ENCODE results near the gene CAMK1D. TPM values are rescaled to one million over a fixed set of nuclear protein-coding genes. Genes with fewer than 3 reads are reported as not detected.

The CAMK1D gene
- total RNA-seq, 1 donor from 2014 or later = 5.2 TPM

DNA sequence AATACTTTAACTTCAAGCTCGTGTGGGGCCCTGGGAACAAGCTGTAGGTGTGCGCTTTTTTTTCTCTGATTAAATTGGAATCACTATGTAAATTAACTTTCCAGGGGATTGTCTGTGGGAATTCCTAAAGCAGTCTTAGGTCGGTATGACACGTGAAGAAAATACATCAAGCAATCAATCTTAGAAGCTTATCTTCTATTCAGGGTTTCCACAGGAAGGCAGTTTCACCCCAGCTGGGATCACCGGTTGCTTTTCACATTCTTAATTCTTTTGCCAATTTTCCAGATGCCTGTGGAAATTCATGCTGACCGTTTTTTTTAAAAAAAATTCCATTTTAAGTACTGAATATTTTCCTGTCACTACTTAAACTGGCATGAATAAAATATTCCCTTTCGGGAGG, 41.9 kb downstream of the CAMK1D start:
- intact Hi-C loops (cut with DNase I) = no loop called here
- no peak for DNase-seq (ENCODE audit: missing footprints)
- no peak for ATAC-seq

DNA sequence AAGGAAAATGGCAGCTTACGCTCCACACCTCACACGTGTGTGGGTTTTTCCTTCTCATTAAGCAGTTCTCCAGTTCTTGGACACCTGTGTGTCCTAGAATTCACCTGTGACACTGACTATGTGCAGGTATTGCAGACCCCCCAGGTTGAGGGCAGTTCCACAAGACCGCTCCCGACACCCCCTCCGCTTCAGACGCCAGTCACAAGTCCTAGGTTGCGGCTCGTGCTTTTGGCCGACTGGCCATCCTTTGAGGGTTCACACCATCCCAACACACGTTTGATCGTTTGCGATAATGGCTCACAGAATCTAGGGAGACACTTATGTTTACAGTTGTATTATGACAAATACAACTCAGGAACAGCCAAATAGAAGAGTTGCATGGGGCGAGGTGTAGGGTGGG, 44.5 kb downstream of the CAMK1D start:
- intact Hi-C loops (cut with DNase I) = no loop called here
- ATAC-seq = no peak
- DNase-seq (ENCODE audit: missing footprints) = no peak

DNA sequence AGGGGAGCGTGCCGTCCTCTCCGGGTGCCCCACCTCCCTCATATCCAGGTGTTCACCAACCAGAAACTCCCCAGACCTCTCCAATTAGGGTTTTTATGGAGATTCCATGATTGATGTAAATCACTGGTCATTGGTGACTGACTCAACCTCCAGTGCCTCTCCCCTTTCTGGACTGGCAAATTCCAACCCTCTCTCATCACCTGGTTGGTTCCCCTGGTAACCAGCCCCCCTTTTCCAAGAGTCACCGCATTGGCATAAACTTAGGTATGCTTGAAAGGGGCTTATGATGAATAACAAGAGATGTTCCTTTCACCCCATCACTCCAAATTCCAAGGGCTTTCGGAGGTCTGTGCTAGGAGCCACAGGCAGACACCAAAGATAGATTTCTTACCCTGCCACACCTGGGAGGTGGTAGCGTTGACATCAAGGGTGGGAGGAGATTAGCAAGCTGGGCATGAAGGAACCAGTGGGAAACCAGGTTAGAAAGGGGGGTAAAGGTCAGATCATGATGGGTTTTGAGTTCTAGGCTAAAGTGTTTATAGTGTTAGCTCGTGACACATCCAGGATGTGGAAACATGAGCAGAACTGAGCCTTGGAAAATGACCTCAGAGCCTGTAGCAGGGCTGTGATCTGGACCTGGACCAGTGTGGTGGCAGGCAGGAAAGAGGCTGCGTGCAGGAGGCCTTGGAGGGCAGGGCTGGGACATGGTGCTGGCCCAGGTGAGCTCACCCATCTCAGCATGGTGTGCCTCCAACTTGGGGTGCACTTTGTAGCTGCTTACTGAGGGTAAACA, 45.1 kb downstream of the CAMK1D start:
- intact Hi-C loops (cut with DNase I) = no loop called here
- no peak for ATAC-seq

DNA sequence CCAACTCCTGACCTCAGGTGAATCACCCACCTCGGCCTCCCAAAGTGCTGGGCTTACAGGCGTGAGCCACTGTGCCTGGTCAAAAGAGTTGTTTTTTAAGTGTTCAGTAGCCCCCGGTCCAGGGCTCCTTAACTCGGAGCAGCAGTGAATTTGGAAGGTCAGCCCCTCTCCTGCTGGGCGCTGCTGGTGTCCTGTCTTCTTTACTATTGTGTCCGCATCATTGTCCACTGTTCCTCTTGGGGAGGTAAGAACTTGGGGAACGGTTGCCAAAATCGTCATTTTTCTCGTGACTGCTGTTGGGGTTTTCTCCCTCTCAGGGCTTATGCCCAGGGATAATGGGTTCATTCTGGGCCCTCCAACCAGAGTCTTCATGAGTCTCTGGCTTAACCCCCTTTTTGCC, 46.7 kb downstream of the CAMK1D start:
- ATAC-seq (no peak), DNase-seq (ENCODE audit: missing footprints) (no peak)
- intact Hi-C loops (cut with DNase I) = no loop called here

More for the DNA sequence above, 45.1 kb downstream of the CAMK1D start:
- DNase-seq (ENCODE audit: missing footprints) = no peak

DNA sequence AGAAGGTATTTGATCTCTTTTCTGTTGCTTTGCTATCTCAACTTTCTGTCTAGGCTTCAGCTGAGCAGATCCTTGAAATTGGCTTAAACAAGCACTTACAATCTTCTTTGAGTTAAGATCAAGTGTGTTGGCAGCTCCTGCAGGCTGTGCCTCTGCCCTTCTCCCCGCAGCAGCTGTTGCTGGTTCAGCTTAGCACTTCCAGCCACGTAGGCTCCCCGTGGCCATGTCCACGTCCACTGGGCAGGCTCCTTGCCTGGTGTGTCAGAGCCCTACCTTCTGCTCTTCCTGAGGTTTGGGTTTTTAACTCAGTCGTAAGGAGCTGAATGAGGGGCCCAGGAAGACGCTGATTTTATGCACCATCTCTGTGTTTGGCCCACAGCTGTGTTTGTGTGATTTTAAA, 47.2 kb downstream of the CAMK1D start:
- no peak for DNase-seq (ENCODE audit: missing footprints)
- intact Hi-C loops (cut with DNase I) = no loop called here
- ATAC-seq = peak; percentile 38

DNA sequence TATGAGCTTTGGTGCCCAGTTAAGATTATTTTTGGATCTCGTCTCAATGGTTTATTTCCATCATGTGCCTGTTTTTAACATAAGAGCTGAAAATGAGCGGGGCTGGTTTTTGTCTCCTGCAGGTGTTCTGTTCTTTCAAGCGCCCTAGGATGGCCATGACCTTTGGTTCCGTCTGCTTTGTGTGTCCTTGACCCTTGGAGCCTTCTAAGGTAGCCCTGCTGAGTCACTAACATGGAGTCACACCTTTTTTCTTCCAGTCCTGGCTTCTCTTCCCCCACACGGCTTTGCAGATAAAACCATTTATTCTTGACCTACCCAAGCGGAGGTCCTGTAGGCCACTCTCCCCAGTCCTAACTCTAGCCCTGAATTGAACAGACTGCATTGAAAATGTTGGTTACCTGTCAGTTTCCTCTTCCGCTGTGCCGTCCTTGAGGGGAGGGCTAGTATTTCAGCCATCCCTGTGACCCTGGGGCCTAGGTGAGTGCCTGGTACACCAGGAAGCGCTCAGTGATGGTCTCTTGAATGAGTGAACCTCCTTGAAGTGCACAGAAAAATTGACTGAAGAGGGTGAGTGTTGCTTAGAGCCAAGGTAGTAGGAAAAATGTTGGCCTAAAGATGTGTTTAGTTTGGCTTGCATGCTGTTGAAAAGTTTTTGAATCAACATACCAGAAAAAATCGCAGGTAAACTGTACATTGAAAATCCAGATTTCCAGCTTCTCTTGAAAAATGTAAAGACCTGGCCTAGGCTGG, 48.0 kb downstream of the CAMK1D start:
- intact Hi-C loops (cut with DNase I) = no loop called here
- DNase-seq (ENCODE audit: missing footprints) (no peak), ATAC-seq (no peak)

DNA sequence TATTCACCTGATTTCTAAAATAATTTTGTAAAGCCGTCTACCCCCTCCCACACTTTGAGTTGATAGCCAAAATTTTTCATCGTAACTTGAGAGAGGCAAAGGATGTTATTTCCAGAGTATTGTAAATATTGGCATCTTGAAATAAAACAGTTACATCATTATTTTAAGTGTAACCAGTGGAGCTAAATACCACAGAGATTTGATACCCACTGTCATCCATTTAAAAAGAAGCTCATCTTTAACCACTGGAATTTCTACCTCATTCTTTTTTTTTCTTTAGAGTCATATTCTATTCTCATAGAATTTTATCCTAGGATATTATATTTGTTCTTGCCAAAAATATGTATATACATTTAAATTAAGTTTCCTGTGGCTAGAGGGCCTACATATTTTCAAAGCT, 48.6 kb downstream of the CAMK1D start:
- DNase-seq (ENCODE audit: missing footprints) (no peak), ATAC-seq (no peak)
- intact Hi-C loops (cut with DNase I) = no loop called here

DNA sequence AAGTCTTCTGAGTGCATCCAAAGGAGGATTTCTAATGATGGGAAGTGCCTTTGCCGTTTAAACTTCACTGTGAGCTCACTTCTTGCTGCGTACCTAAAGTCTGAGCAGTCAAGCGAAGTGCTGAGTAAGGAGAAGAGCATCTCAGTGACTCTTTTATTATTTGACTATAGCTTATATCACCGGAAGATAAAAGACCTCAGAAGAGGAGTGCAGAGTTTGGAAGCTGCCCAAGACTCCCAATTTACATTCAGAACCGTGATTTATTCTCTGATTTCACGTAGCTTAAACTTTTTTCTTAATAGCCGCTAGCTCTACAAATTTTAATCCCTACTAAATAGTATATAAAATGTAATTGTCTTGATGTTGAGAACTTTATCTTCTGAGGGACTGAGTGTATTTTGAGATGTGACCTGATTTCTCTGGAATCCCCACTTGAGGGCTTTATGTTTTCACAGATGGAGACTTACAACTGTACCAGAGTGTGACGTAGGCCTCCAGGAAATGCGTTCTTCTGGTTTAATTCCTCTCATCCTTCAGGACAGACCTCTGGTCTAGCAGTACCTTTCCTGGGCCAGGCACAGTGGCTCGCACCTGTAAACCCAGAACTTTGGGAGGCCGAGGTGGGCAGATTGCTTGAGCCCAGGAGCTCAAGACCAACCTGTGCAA, 51.1 kb downstream of the CAMK1D start:
- DNase-seq (ENCODE audit: missing footprints) (no peak), ATAC-seq (no peak)

DNA sequence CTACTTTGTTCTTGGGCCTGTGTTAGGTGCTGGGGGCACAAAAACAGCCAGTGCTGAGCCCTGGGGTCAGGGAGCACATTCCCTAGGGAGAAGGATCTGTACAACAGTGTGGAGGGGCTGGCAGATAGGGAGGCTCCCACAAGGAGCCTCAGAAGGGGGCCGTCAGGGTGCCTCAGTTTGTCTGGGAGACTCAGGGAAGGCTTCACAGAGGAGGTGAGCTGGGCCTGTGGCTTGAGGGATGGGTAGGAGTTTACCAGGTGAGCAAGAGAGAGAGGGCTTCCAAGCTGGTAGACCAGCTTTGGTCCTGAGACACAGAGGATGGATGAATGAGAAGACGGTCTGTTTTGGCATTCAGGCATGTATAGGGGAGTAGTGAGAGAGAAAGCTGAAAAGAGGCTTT, 52.1 kb downstream of the CAMK1D start:
- intact Hi-C loops (cut with DNase I) = no loop called here
- DNase-seq (ENCODE audit: missing footprints) (no peak), ATAC-seq (no peak)

More for the DNA sequence above, 51.1 kb downstream of the CAMK1D start:
- intact Hi-C loops (cut with DNase I) = no loop called here

DNA sequence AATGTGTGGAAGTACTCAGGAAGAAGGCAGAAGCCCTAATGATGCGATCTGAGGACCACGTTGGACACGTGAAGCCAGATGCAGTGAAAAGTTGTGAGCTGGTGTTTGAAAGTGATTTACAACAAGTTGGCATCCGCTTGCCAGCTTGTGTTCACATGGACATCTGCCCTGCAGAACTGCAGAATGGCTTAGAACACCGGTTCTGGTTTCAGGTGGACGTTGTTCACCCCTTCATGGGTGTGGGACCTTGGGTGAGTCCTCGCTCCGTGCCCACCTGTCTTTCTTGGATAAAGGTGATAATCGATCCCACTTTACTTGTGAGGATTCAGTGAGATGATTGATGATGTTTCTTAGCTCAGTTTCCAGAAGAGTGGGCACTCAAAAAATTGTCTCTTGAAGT, 53.8 kb downstream of the CAMK1D start:
- DNase-seq (ENCODE audit: missing footprints) (no peak), ATAC-seq (no peak)
- intact Hi-C loops (cut with DNase I) = no loop called here

DNA sequence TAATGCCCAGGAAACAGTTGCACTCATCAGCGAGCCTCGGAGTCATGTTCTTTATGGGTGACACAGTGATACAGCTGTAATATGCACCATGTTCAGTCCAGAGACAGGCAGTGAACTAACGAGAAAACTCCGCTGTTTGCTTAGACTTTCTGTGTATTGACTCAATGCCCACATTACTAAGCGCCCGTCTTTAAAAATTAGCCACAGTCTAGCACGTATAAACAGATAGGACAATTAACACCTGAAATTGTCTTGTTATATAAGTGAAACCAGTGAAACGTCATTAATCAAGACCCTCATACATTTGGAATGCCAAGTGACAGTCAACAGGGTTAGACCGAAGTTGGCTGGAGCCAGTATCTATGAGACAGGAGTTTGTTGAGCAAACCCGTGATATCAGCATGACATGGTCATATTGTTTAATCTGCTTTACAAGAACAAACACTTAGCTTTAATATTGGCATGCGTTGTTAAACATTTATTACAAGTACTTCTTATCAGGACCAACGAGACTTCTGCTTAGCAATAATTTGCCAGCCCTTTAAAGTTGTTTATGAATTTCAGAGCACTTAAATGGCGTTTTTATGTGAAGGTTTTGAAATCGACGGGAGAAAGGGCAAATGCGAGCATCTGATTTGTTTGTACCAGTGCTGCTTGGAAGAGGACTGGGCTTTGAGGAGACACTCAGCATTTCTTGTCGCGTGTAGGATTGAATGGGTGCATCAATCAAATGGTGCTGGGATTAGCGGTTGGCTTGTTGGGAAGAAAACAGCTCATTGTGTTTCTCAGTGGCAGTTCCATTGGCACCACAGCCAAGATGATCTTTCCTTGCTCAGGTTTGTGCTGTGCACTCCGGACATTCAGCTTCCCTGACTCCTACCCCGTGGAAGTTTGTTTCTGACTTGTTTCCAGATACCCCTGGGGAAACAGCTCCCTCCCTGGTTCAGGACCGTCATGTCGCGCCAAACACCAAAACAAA, 56.3 kb downstream of the CAMK1D start:
- ATAC-seq (peak; percentile 59), DNase-seq (ENCODE audit: missing footprints) (no peak)
- intact Hi-C loops (cut with DNase I) = no loop called here

DNA sequence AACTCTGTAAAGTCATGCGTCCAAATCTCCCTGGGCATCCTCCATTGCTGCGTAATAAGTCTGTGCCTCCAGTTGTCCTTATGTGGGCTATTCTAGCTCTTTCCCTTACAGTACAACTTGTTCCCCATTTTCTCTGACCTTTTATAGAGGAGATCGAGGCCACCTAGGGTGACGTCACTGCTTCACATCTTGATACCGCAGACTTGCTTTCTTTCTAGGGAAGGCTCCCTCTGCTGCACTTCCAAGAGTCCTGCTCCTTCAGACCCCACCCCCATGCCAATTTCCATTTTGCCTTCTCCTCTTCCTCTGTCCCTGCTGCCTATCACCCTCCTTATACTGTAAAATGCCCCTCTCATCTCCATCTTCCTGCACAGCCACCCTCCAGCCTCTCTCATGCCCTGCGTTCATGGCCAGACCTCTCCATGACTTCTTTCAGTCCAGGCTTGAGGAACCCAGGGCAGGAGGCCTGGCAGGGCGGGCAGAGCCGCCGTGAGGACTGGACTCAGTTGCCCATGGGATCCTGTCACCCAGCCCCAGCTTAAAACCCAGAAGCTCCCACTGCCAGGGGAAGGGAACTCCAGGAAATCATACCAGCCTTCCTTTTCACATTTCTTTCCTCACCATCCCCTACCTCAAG, 57.5 kb downstream of the CAMK1D start:
- ATAC-seq (no peak), DNase-seq (ENCODE audit: missing footprints) (no peak)
- intact Hi-C loops (cut with DNase I) = no loop called here

DNA sequence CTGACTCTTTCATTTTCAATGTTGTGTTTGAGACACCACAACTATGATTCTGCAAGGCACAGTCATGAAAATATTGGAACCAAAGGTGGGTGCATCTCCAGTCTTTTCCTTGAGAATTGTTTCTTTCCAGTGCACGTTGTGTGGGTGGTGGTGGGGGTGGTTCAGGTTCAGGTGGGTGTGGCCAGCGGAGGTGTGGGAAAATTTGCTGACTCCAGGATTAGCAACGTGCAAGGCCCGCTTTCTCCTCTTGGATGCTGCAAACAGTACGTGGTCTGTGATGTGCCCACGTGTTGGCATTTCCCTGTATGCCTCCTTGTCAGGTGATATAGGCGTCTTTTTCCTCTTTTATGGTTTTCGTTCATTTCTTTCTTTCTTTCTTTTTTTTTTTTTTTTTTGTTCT, 59.1 kb downstream of the CAMK1D start:
- ATAC-seq (no peak), DNase-seq (ENCODE audit: missing footprints) (no peak)
- intact Hi-C loops (cut with DNase I) = no loop called here

DNA sequence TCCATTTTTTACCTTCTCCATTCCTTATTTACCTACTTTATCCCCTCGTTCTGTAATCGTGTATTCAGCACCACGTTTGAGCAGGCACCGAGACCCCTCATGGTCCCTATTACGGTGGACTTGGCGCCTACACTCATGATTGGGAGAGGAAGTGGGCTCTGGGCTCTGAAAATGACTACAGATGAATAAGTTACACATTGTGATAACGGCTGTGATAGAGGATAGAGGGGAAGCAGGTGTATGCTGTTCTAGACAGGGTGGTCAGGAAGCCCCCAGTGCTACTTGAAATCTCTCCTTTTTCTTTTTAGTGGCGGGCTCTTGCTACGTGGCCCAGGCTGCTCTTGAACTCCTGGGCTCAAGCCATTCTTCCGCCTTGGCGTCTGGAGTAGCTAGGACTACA, 59.8 kb downstream of the CAMK1D start:
- no peak for DNase-seq (ENCODE audit: missing footprints)
- no peak for ATAC-seq
- intact Hi-C loops (cut with DNase I) = no loop called here

DNA sequence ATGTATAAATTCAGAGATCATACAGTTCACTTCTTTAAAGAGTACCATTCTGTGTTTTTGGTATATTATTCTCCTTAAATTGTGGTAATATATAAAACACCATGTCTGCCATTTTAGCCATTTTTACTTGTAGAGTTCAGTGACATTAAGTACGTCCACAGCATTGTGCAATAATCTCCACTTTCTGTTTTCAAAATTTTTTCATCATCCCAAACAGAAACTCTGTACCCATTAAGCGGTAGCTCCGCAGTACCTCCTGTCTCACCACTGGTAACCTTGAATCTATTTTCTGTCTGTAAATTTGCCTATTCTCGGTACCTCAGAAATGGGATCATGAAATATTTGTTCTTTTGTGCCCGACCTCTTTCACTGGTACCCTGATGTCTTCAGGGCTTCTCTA, 60.3 kb downstream of the CAMK1D start:
- no peak for DNase-seq (ENCODE audit: missing footprints)
- no peak for ATAC-seq
- intact Hi-C loops (cut with DNase I) = no loop called here

DNA sequence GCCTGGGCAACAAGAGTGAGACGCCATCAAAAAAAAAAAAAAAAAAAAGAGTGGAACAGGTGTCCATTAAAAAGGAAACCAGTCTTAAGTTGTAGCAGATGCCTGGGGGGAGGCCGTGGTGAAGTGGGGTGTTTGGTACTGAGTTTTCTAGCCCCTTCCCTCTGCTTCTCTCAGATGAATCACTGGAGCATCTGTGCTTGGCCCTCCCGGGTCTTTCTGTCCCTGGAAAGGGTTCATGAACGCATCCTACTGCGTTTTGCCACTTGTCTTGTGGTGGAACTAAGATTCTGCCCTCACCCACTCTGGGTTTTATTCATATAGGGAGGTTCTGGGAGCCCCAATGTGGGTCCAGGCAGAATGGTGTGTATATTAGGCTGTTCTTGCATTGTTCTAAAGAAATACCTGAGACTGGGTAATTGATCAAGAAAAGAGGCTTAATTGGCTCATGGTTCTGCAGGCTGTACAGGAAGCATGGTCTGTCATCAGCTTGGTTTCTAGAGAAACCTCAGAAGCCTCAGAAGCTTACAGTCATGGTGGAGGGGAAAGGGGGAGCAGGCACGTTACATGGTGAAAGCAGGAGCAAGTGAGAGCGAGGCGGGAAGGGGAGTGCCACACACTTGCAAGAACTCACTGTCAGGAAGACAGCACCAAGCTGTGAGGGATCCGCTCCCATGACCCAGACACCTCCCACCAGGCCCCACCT, 63.5 kb downstream of the CAMK1D start:
- no peak for DNase-seq (ENCODE audit: missing footprints)
- intact Hi-C loops (cut with DNase I) = no loop called here
- no peak for ATAC-seq

DNA sequence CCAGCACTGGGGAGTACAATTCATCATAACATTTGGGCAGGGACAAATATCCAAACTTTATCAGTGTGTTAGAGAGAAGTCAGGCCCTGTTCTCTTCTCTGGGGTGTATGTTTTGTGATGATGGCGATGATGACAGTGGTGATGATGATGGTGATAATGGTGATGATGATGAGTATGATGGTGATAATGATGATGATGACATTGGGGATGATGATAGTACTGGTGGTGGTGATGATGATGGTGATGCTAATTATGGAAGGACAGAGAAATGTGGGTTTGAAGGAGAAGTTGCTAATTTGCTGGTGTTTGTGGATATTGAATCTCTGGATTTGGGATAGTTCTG, 64.0 kb downstream of the CAMK1D start:
- intact Hi-C loops (cut with DNase I) = no loop called here
- ATAC-seq (no peak), DNase-seq (ENCODE audit: missing footprints) (no peak)
